ENCODE data around the gene PITX1. TPM values are rescaled to one million over a fixed set of nuclear protein-coding genes. Genes with fewer than 3 reads are reported as not detected.

Gene PITX1
- total RNA-seq, 1 donor from 2014 or later = not detected

GRCh38 chr5:135076051-135076491 is 42.0 kb upstream of the PITX1 start:
- DNase-seq (no peak), ATAC-seq (ENCODE audit: low read depth) (no peak)
- Mint-ChIP-seq H3K36me3 (ENCODE audit: low read depth) (no peaks in the 10 kb centered on the region), H3K4me1 (no peaks in the 10 kb centered on the region), H3K9me3 (no peaks in the 10 kb centered on the region), H3K4me3 (no peak overlapping the region), H3K27me3 (peaks cover 7% of the 10 kb centered on the region), H3K27ac (no peak overlapping the region)
- POLR2A ChIA-PET = no interaction called here
- CTCF ChIA-PET = no interaction called here
- intact Hi-C loops (cut with micrococcal nuclease) = no loop called here
- no peak for TF ChIP-seq CTCF (IDR thresholded peaks at IDR 0.05)

- CTCF ChIA-PET = no interaction called here
- H3K36me3 Mint-ChIP-seq (ENCODE audit: low read depth) = no peaks in the 10 kb centered on the region
- intact Hi-C loops (cut with micrococcal nuclease) = no loop called here
- peaks cover 3% of the 10 kb centered on the region for H3K27me3 Mint-ChIP-seq
- H3K9me3 Mint-ChIP-seq = no peaks in the 10 kb centered on the region
- no peak overlapping the region for H3K4me3 Mint-ChIP-seq
- ATAC-seq (ENCODE audit: low read depth) = no peak
- no peak overlapping the region for H3K27ac Mint-ChIP-seq
- no peak for TF ChIP-seq CTCF (IDR thresholded peaks at IDR 0.05)
- no peaks in the 10 kb centered on the region for H3K4me1 Mint-ChIP-seq
- POLR2A ChIA-PET = no interaction called here
- DNase-seq = no peak
Measured at GRCh38 chr5:135075621-135076020, 41.6 kb upstream of the PITX1 start.

- H3K27me3 Mint-ChIP-seq = peaks cover 3% of the 10 kb centered on the region
- H3K4me3 Mint-ChIP-seq = no peak overlapping the region
- ATAC-seq (ENCODE audit: low read depth) = no peak
- H3K9me3 Mint-ChIP-seq = no peaks in the 10 kb centered on the region
- DNase-seq = no peak
- intact Hi-C loops (cut with micrococcal nuclease) = no loop called here
- H3K36me3 Mint-ChIP-seq (ENCODE audit: low read depth) = no peaks in the 10 kb centered on the region
- H3K27ac Mint-ChIP-seq = no peak overlapping the region
- POLR2A ChIA-PET = no interaction called here
- CTCF ChIA-PET = no interaction called here
- no peaks in the 10 kb centered on the region for H3K4me1 Mint-ChIP-seq
- TF ChIP-seq CTCF (IDR thresholded peaks at IDR 0.05) = no peak
Measured at GRCh38 chr5:135073761-135074345, 39.8 kb upstream of the PITX1 start.

- TF ChIP-seq CTCF (IDR thresholded peaks at IDR 0.05) = no peak
- intact Hi-C loops (cut with micrococcal nuclease) = no loop called here
- Mint-ChIP-seq H3K9me3 (no peaks in the 10 kb centered on the region), H3K27me3 (peaks cover 3% of the 10 kb centered on the region), H3K27ac (no peak overlapping the region), H3K4me3 (no peak overlapping the region), H3K4me1 (no peaks in the 10 kb centered on the region), H3K36me3 (ENCODE audit: low read depth) (no peaks in the 10 kb centered on the region)
- no peak for ATAC-seq (ENCODE audit: low read depth)
- POLR2A ChIA-PET = no interaction called here
- DNase-seq = peak; percentile 7
- CTCF ChIA-PET = no interaction called here
Measured at GRCh38 chr5:135072387-135073281, 38.6 kb upstream of the PITX1 start.

- no peak for ATAC-seq (ENCODE audit: low read depth)
- POLR2A ChIA-PET = no interaction called here
- no peaks in the 10 kb centered on the region for H3K4me1 Mint-ChIP-seq
- DNase-seq = no peak
- H3K36me3 Mint-ChIP-seq (ENCODE audit: low read depth) = no peaks in the 10 kb centered on the region
- no peak overlapping the region for H3K27ac Mint-ChIP-seq
- no peak overlapping the region for H3K4me3 Mint-ChIP-seq
- intact Hi-C loops (cut with micrococcal nuclease) = no loop called here
- H3K9me3 Mint-ChIP-seq = no peaks in the 10 kb centered on the region
- H3K27me3 Mint-ChIP-seq = peaks cover 5% of the 10 kb centered on the region
- TF ChIP-seq CTCF (IDR thresholded peaks at IDR 0.05) = no peak
- CTCF ChIA-PET = no interaction called here
Measured at GRCh38 chr5:135071311-135071710, 37.3 kb upstream of the PITX1 start.

Data from activated B cell treated with CpG ODN at 0.5 μM for 24 hours (primary cell).